ENCODE results near the gene PTPN11. TPM values are rescaled to one million over a fixed set of nuclear protein-coding genes. Genes with fewer than 3 reads are reported as not detected.

Gene PTPN11
- total and polyA plus RNA-seq, 2 of the 13 experiments (the other 11 are each of a cell fraction or from before 2014, with no cell fraction given), result 30.0 to 63.5 TPM

DNA sequence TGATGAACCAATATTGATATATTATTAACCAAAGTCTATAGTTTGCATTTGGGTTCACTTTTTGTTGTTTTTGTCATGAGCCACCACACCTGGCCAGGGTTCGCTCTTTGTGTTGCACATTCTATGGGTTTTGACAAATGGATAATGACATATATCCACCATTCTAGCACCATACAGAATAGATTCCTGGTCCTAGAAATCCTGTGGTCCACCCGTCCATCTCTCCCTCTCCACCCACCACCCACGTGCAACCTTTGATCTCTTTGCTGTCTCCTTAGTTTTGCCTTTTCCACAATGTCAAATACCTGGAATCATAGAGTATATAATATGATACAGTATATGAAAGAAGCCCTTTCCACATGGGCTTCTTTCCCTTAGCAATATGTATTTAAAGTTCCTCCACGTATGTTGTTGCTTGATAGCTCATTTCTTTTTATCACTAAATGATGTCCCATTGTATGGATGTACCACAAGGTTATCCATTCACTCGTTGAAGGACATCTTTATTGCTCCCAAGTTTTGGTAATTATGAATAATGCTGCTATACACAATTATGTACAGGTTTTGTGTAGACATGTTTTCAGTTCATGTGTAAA is 16.7 kb upstream of the PTPN11 start:
- no peak overlapping the region for H3K27ac ChIP-seq (ENCODE audit: extremely low read length, insufficient read depth, low read length)
- in situ Hi-C loops (cut with HindIII; ENCODE audit: extremely low pct_ligation_motif_present, low pct_unique_long_range_greater_than_20kb), result no loop called here
- H3K4me2 ChIP-seq (ENCODE audit: low read depth, low read length), result no peak overlapping the region
- no peak for TF ChIP-seq ERF (CRISPR knock-in tag; IDR thresholded peaks at IDR 0.05)
- TF ChIP-seq NR2F1 (CRISPR knock-in tag; IDR thresholded peaks at IDR 0.05), result 0 out of 4 replicates have a peak, but pooled peaks of 1 of the 2 experiments have one; percentile 15
- POLR2A ChIA-PET, result no interaction called here
- peaks cover 5% of the 10 kb centered on the region for H3K79me2 ChIP-seq (ENCODE audit: insufficient read depth, low read length)
- H3K27me3 ChIP-seq (ENCODE audit: control insufficient read depth in 1 of 2, insufficient read depth in 2 of 2, low read length in 2 of 2), result no peaks in the 10 kb centered on the region
- H3K9me3 ChIP-seq (ENCODE audit: low read length), result no peaks in the 10 kb centered on the region
- 40% methylated on average over 5 of the region's 5 CpGs for WGBS (ENCODE audit: low lambda C conversion rate)
- intact Hi-C loops (cut with micrococcal nuclease; ENCODE audit: unreplicated experiment), result no loop called here
- no peak overlapping the region for H2AFZ ChIP-seq (ENCODE audit: low read length)
- DNase-seq (ENCODE audit: low spot score) (no peak), ATAC-seq (peak; percentile 54), FAIRE-seq (no peak)
- H3K36me3 ChIP-seq (replicated peaks in 1 of 2; ENCODE audit: control insufficient read depth in 1 of 2, insufficient read depth in 2 of 2, low read length in 2 of 2), result peaks cover 7 to 26% of the 10 kb centered on the region in 2 experiments
- H3K4me1 ChIP-seq (ENCODE audit: insufficient read depth, low read length), result peaks cover 17% of the 10 kb centered on the region
- peaks cover 7% of the 10 kb centered on the region for H4K20me1 ChIP-seq (ENCODE audit: insufficient read depth, low read length)
- no peak overlapping the region for H3K9ac ChIP-seq (ENCODE audit: insufficient read depth, low read depth, low read length)
- BruUV-seq (replicated peaks), result no TSS peak
- no peak overlapping the region for H3K4me3 ChIP-seq (replicated peaks in 1 of 3; ENCODE audit: insufficient read depth in 1 of 3, low read depth in 2 of 3, low read length in 3 of 3)
- CTCF ChIA-PET (ENCODE audit: low intra/inter-chr PET ratio, low total read pairs), result no interaction called here

DNA sequence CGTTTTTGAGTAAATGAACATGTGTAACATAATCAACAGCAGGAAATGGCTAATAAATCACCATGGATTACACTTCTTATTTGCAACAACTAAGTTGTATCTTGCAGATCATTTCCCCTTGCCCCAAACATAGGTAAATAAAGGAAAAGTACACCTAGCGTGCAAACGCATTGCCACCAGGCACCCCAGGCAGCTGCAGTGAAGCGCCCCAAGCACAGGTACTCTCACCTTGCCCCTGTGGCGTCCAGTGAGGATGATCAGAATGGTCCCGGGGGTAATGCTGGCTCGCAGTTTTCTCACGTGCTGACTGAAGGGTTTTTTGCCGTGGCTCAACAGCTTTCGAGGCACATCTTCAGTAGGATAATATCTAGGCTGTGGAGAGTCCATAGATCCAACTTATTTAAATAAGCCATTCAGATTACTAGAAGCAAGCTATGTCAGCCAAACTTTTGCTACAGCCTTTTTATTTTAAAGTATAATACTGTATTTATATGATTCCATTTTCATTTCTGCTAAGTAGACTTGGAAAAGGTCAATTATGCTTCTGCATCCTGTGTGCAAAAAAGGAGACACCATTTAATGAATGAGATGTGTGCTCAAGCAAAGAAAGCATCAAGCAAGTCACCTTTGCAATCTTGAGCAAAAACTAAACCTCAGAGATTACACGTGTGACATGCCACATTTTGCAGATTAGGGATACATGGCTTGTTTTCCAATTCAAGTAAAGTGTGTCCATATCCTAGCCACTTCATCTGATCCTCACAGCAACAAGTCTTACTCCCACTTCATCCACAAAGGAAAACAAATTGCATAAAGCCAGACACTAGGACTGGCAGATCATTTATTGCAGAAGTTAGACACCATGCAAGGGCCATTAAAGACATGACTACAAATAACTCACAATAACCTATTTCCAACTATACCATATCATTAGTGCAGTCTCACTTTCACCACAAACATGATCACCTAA is 11.9 kb upstream of the PTPN11 start:
- intact Hi-C loops (cut with micrococcal nuclease; ENCODE audit: unreplicated experiment) (no loop called here), in situ Hi-C loops (cut with HindIII; ENCODE audit: extremely low pct_ligation_motif_present, low pct_unique_long_range_greater_than_20kb) (no loop called here)
- DNase-seq (ENCODE audit: low spot score) (no peak), ATAC-seq (no peak), FAIRE-seq (no peak)
- Histone ChIP-seq H3K27me3 (ENCODE audit: control insufficient read depth in 1 of 2, insufficient read depth in 2 of 2, low read length in 2 of 2) (no peaks in the 10 kb centered on the region; a peak in 1 of 5 replicates), H3K9me3 (ENCODE audit: low read length) (no peaks in the 10 kb centered on the region), H3K4me2 (ENCODE audit: low read depth, low read length) (peak overlapping the region; percentile 70), H3K36me3 (replicated peaks in 1 of 2; ENCODE audit: control insufficient read depth in 1 of 2, insufficient read depth in 2 of 2, low read length in 2 of 2) (peaks cover 11 to 39% of the 10 kb centered on the region in 2 experiments), H3K79me2 (ENCODE audit: insufficient read depth, low read length) (peaks cover 28% of the 10 kb centered on the region), H2AFZ (ENCODE audit: low read length) (no peak overlapping the region), H3K4me1 (ENCODE audit: insufficient read depth, low read length) (peaks cover 34% of the 10 kb centered on the region), H3K27ac (ENCODE audit: extremely low read length, insufficient read depth, low read length) (no peak overlapping the region), H3K4me3 (replicated peaks in 1 of 3; ENCODE audit: insufficient read depth in 1 of 3, low read depth in 2 of 3, low read length in 3 of 3) (peak overlapping the region in 1 of 3 experiments; percentile 92; a peak in 1 of 6 replicates), H3K9ac (ENCODE audit: insufficient read depth, low read depth, low read length) (peak overlapping the region; percentile 96; the same call in 1 of the 2 replicates), H4K20me1 (ENCODE audit: insufficient read depth, low read length) (peaks cover 20% of the 10 kb centered on the region)
- ChIA-PET CTCF (ENCODE audit: low intra/inter-chr PET ratio, low total read pairs) (no interaction called here), POLR2A (interaction anchor here (1.0 kb wide), 1 partner anchor 10 kb away, joined by 4 read pairs; no protein-coding TSS in a partner anchor)
- BruUV-seq (replicated peaks), result no TSS peak
- WGBS (ENCODE audit: low lambda C conversion rate), result 91% methylated on average over 11 of the region's 11 CpGs
- TF ChIP-seq HNRNPL (IDR thresholded peaks at IDR 0.05; ENCODE audit: low read depth, low read length), result no peak
- no peak for TF ChIP-seq HDAC6 (IDR thresholded peaks at IDR 0.05; ENCODE audit: low read depth, low read length)
- TF ChIP-seq RBAK (CRISPR knock-in tag; IDR thresholded peaks at IDR 0.05), result no peak
- TF ChIP-seq, protein P1, sequence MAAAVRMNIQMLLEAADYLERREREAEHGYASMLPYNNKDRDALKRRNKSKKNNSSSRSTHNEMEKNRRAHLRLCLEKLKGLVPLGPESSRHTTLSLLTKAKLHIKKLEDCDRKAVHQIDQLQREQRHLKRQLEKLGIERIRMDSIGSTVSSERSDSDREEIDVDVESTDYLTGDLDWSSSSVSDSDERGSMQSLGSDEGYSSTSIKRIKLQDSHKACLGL (CRISPR knock-in tag; IDR thresholded peaks at IDR 0.05), result no peak
- TF ChIP-seq, protein P2, sequence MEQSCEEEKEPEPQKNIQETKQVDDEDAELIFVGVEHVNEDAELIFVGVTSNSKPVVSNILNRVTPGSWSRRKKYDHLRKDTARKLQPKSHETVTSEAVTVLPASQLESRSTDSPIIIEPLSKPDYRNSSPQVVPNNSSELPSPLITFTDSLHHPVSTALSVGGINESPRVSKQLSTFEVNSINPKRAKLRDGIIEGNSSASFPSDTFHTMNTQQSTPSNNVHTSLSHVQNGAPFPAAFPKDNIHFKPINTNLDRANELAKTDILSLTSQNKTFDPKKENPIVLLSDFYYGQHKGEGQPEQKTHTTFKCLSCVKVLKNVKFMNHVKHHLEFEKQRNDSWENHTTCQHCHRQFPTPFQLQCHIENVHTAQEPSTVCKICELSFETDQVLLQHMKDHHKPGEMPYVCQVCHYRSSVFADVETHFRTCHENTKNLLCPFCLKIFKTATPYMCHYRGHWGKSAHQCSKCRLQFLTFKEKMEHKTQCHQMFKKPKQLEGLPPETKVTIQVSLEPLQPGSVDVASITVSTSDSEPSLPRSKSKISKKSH (CRISPR knock-in tag; IDR thresholded peaks at IDR 0.05; ENCODE audit: borderline replicate concordance), result no peak
- TF ChIP-seq, protein P3, sequence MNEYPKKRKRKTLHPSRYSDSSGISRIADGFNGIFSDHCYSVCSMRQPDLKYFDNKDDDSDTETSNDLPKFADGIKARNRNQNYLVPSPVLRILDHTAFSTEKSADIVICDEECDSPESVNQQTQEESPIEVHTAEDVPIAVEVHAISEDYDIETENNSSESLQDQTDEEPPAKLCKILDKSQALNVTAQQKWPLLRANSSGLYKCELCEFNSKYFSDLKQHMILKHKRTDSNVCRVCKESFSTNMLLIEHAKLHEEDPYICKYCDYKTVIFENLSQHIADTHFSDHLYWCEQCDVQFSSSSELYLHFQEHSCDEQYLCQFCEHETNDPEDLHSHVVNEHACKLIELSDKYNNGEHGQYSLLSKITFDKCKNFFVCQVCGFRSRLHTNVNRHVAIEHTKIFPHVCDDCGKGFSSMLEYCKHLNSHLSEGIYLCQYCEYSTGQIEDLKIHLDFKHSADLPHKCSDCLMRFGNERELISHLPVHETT (CRISPR knock-in tag; conservative IDR thresholded peaks at IDR 0.05), result no peak
- TF ChIP-seq RBFOX2 (IDR thresholded peaks at IDR 0.05; ENCODE audit: low read depth, low read length), result peak; percentile 62
- TF ChIP-seq KLF6 (CRISPR knock-in tag; IDR thresholded peaks at IDR 0.05), result no peak
- no peak for TF ChIP-seq ZSCAN12 (CRISPR knock-in tag; IDR thresholded peaks at IDR 0.05)
- no peak for TF ChIP-seq ARHGAP35 (CRISPR knock-in tag; IDR thresholded peaks at IDR 0.05; ENCODE audit: borderline replicate concordance)
- no peak for TF ChIP-seq GTF3A (CRISPR knock-in tag; conservative IDR thresholded peaks at IDR 0.05)
